22Rv1 (cell line): ENCODE data around the gene CTNNAL1.

Experiments
- CTCF ChIP-seq: fragments of 450-650 bp; IDR thresholded peaks from 2 replicates; pipeline ENCODE4 v1.5.1; 2017; ENCODE audit warnings: mild to moderate bottlenecking
- ZFX ChIP-seq: fragments of 450-650 bp; IDR thresholded peaks from 2 replicates; pipeline ENCODE4 v1.6.1; 2017; ENCODE audit warnings: antibody characterized with exemption, borderline replicate concordance

GRCh38 chr9:109014608-109015280 lies 1.4 kb upstream of the CTNNAL1 start:
- TF ChIP-seq CTCF (no peak), ZFX (no peak)
